Activated T-cell treated with anti-CD3 and anti-CD28 coated beads for 1 hour (primary cell): ENCODE measurements around the gene DCHS1.

Experiments used
- DNase-seq: peaks from one replicate; pipeline ENCODE4 v3.0.0-alpha.2; 2020; ENCODE audit warnings: low read depth

DCHS1 gene

GRCh38 chr11:6594142-6594768, 61.4 kb downstream of the DCHS1 start:
- DNase-seq: no peak

GRCh38 chr11:6588018-6588417, 67.6 kb downstream of the DCHS1 start:
- no peak for DNase-seq

- no peak for DNase-seq
Measured at GRCh38 chr11:6587360-6587953, 68.2 kb downstream of the DCHS1 start.

- no peak for DNase-seq
Measured at GRCh38 chr11:6586434-6587359, 68.9 kb downstream of the DCHS1 start.

- no peak for DNase-seq
Measured at GRCh38 chr11:6584528-6584927, 71.1 kb downstream of the DCHS1 start.

GRCh38 chr11:6583584-6583983, 72.0 kb downstream of the DCHS1 start:
- no peak for DNase-seq

GRCh38 chr11:6579681-6580080, 75.9 kb downstream of the DCHS1 start:
- DNase-seq: no peak

GRCh38 chr11:6578134-6578533, 77.5 kb downstream of the DCHS1 start:
- DNase-seq: no peak

GRCh38 chr11:6576471-6577373, 78.9 kb downstream of the DCHS1 start:
- no peak for DNase-seq

- no peak for DNase-seq
Measured at GRCh38 chr11:6574816-6575715, 80.5 kb downstream of the DCHS1 start.

- no peak for DNase-seq
Measured at GRCh38 chr11:6572215-6572614, 83.4 kb downstream of the DCHS1 start.

GRCh38 chr11:6571434-6572008, 84.1 kb downstream of the DCHS1 start:
- no peak for DNase-seq
